Neuronal stem cell (in vitro differentiated cells): ENCODE measurements around the gene PNPLA8.

Source experiments
- DNase-seq: peaks from one replicate; pipeline ENCODE4 v3.0.0-alpha.2; 2013; ENCODE audit warnings: low spot score
- H2AFZ ChIP-seq: one replicate; pipeline ENCODE4 v1.6.1; 2013; ENCODE audit warnings: mild to moderate bottlenecking, low read length, inconsistent platforms
- H2AK5ac ChIP-seq: 2 replicates; pipeline ENCODE4 v1.6.1; 2013; ENCODE audit warnings: low read depth, mild to moderate bottlenecking, inconsistent platforms, low read length, moderate library complexity, mixed read lengths
- H2BK120ac ChIP-seq: 2 replicates; pipeline ENCODE4 v1.6.1; 2013; ENCODE audit warnings: low read depth, mild to moderate bottlenecking, inconsistent platforms, low read length, moderate library complexity, mixed read lengths
- H2BK12ac ChIP-seq: one replicate; pipeline ENCODE4 v1.6.1; 2013; ENCODE audit warnings: low read length, inconsistent platforms
- H2BK15ac ChIP-seq: 2 replicates; pipeline ENCODE4 v1.6.1; 2013; ENCODE audit warnings: mild to moderate bottlenecking, low read length, inconsistent platforms, mixed read lengths
- H2BK5ac ChIP-seq: one replicate; pipeline ENCODE4 v1.6.1; 2013; ENCODE audit warnings: inconsistent platforms, mild to moderate bottlenecking, low read length, moderate library complexity
- H3K14ac ChIP-seq: one replicate; pipeline ENCODE4 v1.6.1; 2013; ENCODE audit warnings: low read length, inconsistent platforms
- H3K18ac ChIP-seq: 2 replicates; pipeline ENCODE4 v1.6.1; 2013; ENCODE audit warnings: low read length, inconsistent platforms
- H3K23ac ChIP-seq: 2 replicates; pipeline ENCODE4 v1.6.1; 2013; ENCODE audit warnings: low read depth, mild to moderate bottlenecking, mixed read lengths, low read length, inconsistent platforms; ENCODE audit not compliant: poor library complexity
- H3K27ac ChIP-seq: replicated peaks from 3 replicates; pipeline ENCODE4 v1.5.1; 2013; ENCODE audit warnings: low read length, inconsistent platforms
- H3K27me3 ChIP-seq, 3 experiments: 2 replicates each; pipeline ENCODE4 v1.6.1; 2013; ENCODE audit warnings: low read length in 3 of 3, mild to moderate bottlenecking in 2 of 3, inconsistent platforms in 1 of 3, low read depth in 1 of 3, mixed read lengths in 1 of 3, moderate library complexity in 1 of 3; ENCODE audit not compliant: control insufficient read depth in 3 of 3, insufficient read depth in 3 of 3
- H3K36me3 ChIP-seq, 2 donors: replicated peaks in 1 of 2; 2 replicates each; pipeline ENCODE4 v1.6.1; 2013; ENCODE audit warnings: low read length in 2 of 2; ENCODE audit not compliant: control insufficient read depth in 2 of 2, insufficient read depth in 2 of 2
- H3K4ac ChIP-seq: 2 replicates; pipeline ENCODE4 v1.6.1; 2013; ENCODE audit warnings: inconsistent platforms, mild to moderate bottlenecking, low read length, moderate library complexity
- H3K4me1 ChIP-seq, 2 donors: 1 replicate in 1 of 2; 2 replicates in 1 of 2; pipeline ENCODE4 v1.6.1; 2013; ENCODE audit warnings: low read length in 2 of 2, low read depth in 1 of 2; ENCODE audit not compliant: control insufficient read depth in 2 of 2, insufficient read depth in 1 of 2
- H3K4me2 ChIP-seq: one replicate; pipeline ENCODE4 v1.6.1; 2013; ENCODE audit warnings: mild to moderate bottlenecking, low read length, inconsistent platforms; ENCODE audit not compliant: insufficient read depth, poor library complexity, severe bottlenecking
- H3K4me3 ChIP-seq, 2 donors: 2 replicates each; pipeline ENCODE4 v1.5.1; 2013; ENCODE audit warnings: low read length in 2 of 2, mild to moderate bottlenecking in 2 of 2, inconsistent platforms in 1 of 2, moderate library complexity in 1 of 2
- H3K79me1 ChIP-seq: one replicate; pipeline ENCODE4 v1.6.1; 2013; ENCODE audit warnings: low read depth, mild to moderate bottlenecking, inconsistent platforms, low read length, moderate library complexity
- H3K9ac ChIP-seq: one replicate; pipeline ENCODE4 v1.6.1; 2013; ENCODE audit warnings: mild to moderate bottlenecking, low read depth, low read length, inconsistent platforms; ENCODE audit not compliant: poor library complexity
- H3K9me3 ChIP-seq, 2 donors: replicated peaks in 1 of 2; 2 replicates each; pipeline versions ENCODE3 to v1.6.1; 2013; ENCODE audit warnings: low read length in 2 of 2, mild to moderate bottlenecking in 2 of 2, inconsistent platforms in 1 of 2, low read depth in 1 of 2, mixed read lengths in 1 of 2, moderate library complexity in 1 of 2; ENCODE audit not compliant: control insufficient read depth in 2 of 2, insufficient read depth in 1 of 2
- H4K8ac ChIP-seq: one replicate; pipeline ENCODE4 v1.6.1; 2013; ENCODE audit warnings: low read depth, mild to moderate bottlenecking, inconsistent platforms, low read length, moderate library complexity
- H4K91ac ChIP-seq: one replicate; pipeline ENCODE4 v1.6.1; 2013; ENCODE audit warnings: low read length, low read depth, mild to moderate bottlenecking, inconsistent platforms; ENCODE audit not compliant: poor library complexity
- WGBS, 2 donors: extraction: QIAGEN DNeasy Blood & Tissue Kit; methylation state at CpG; one replicate each; pipeline ENCODE4 v1.1.7; 2013; ENCODE audit warnings: missing lambda C conversion rate in 2 of 2, mixed read lengths in 1 of 2; ENCODE audit not compliant: insufficient read length in 2 of 2, insufficient replicate concordance in 1 of 2; ENCODE audit errors: extremely low coverage in 2 of 2; 5-methylcytosine and 5-hydroxymethylcytosine counted together

PNPLA8 gene

DNA sequence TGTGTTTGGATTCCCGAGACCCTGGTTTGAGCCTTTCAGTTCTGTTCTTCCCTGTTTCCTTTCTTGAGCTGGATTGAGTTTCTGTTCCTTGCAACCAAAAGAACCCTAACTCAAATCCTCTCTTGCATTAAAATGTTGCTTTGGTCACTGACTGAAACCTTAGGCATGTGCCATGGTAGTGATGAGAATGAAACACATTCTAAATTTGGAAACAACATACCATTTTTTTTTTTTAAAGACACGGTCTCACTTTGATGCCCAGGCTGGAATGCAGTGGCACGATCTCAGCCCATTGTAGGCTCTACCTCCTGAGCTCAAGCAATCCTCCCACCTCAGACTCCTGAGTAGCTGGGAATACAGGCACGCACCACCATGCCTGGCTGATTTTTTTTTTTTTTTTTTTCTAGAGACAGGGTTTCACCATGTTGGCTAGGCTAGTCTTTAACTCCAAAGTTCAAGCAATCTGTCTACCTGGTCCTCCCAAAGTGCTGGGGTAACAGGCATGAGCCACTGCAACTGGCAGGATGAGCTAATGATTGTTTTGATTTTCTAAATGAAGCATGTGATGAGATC is 35.2 kb upstream of the PNPLA8 start:
- no peak overlapping the region for H2AK5ac ChIP-seq
- H3K4me3 ChIP-seq, result no peak overlapping the region
- no peak overlapping the region for H3K23ac ChIP-seq
- peaks cover 6 to 18% of the 10 kb centered on the region in 2 donors for H3K9me3 ChIP-seq
- no peak overlapping the region for H2BK15ac ChIP-seq
- no CpG with 5 or more reads among the region's 4 CpGs for WGBS, 2 donors
- H3K18ac ChIP-seq, result no peak overlapping the region
- no peak overlapping the region for H4K91ac ChIP-seq
- no peak overlapping the region for H4K8ac ChIP-seq
- H3K4ac ChIP-seq, result no peak overlapping the region
- H2BK12ac ChIP-seq, result no peak overlapping the region
- H3K14ac ChIP-seq, result no peak overlapping the region
- H3K9ac ChIP-seq, result no peak overlapping the region
- H2BK5ac ChIP-seq, result no peak overlapping the region
- H3K27ac ChIP-seq, result no peak overlapping the region
- H2BK120ac ChIP-seq, result no peak overlapping the region
- H2AFZ ChIP-seq, result no peak overlapping the region
- no peaks in the 10 kb centered on the region for H3K79me1 ChIP-seq
- H3K4me1 ChIP-seq, result no peaks in the 10 kb centered on the region
- H3K36me3 ChIP-seq, result peaks cover 3 to 49% of the 10 kb centered on the region in 2 donors
- H3K4me2 ChIP-seq, result no peak overlapping the region
- no peak for DNase-seq
- H3K27me3 ChIP-seq, result no peaks in the 10 kb centered on the region

GRCh38 chr7:108559253-108559652 is 33.3 kb upstream of the PNPLA8 start:
- Histone ChIP-seq H3K4me1 (no peaks in the 10 kb centered on the region), H2BK120ac (no peak overlapping the region), H3K14ac (no peak overlapping the region), H4K91ac (no peak overlapping the region), H4K8ac (no peak overlapping the region), H3K27me3 (no peaks in the 10 kb centered on the region), H3K9me3 (peaks cover 8 to 21% of the 10 kb centered on the region in 2 donors), H3K36me3 (peaks cover 2 to 30% of the 10 kb centered on the region in 2 donors), H2BK5ac (no peak overlapping the region), H2AK5ac (no peak overlapping the region), H3K4ac (no peak overlapping the region), H3K4me2 (no peak overlapping the region), H3K23ac (no peak overlapping the region), H2BK15ac (no peak overlapping the region), H2BK12ac (no peak overlapping the region), H3K9ac (no peak overlapping the region), H2AFZ (no peak overlapping the region), H3K79me1 (no peaks in the 10 kb centered on the region), H3K18ac (no peak overlapping the region), H3K27ac (no peak overlapping the region), H3K4me3 (no peak overlapping the region)
- no peak for DNase-seq
- no CpG with 5 or more reads among the region's 4 CpGs for WGBS, 2 donors

DNA sequence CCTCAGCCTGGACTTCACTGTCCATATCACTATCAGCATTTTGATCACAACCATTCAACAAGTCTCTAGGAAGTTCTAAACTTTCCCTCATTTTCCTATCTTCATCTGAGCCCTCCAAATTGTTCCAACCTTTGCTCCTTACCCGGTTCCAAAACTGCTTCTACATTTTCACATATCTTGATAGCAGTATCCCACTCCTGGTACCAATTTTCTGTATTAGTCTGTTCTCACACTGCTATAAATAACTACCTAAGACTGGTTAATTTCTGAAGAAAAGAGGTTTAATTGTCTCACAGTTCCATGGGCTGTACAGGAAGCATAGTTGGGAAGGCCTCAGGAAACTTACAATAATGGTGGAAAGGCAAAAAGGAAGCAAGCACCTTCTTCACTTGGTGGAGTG is 31.7 kb upstream of the PNPLA8 start:
- H2AFZ ChIP-seq, result no peak overlapping the region
- H2BK5ac ChIP-seq, result no peak overlapping the region
- no peaks in the 10 kb centered on the region for H3K4me1 ChIP-seq
- no peak overlapping the region for H3K23ac ChIP-seq
- no peak for DNase-seq
- no peak overlapping the region for H3K18ac ChIP-seq
- H3K9ac ChIP-seq, result no peak overlapping the region
- no peaks in the 10 kb centered on the region for H3K27me3 ChIP-seq
- H4K8ac ChIP-seq, result no peak overlapping the region
- no peak overlapping the region for H2BK15ac ChIP-seq
- H3K79me1 ChIP-seq, result no peaks in the 10 kb centered on the region
- H3K4me2 ChIP-seq, result no peak overlapping the region
- no peak overlapping the region for H2BK12ac ChIP-seq
- H4K91ac ChIP-seq, result no peak overlapping the region
- H3K27ac ChIP-seq, result no peak overlapping the region
- H2AK5ac ChIP-seq, result no peak overlapping the region
- H2BK120ac ChIP-seq, result no peak overlapping the region
- H3K4ac ChIP-seq, result no peak overlapping the region
- WGBS, 2 donors, result no CpG with 5 or more reads among the region's 1 CpG
- no peak overlapping the region for H3K4me3 ChIP-seq
- H3K14ac ChIP-seq, result no peak overlapping the region
- peaks cover 3 to 14% of the 10 kb centered on the region in 2 donors for H3K36me3 ChIP-seq
- H3K9me3 ChIP-seq, result peaks cover 8 to 21% of the 10 kb centered on the region in 2 donors

DNA sequence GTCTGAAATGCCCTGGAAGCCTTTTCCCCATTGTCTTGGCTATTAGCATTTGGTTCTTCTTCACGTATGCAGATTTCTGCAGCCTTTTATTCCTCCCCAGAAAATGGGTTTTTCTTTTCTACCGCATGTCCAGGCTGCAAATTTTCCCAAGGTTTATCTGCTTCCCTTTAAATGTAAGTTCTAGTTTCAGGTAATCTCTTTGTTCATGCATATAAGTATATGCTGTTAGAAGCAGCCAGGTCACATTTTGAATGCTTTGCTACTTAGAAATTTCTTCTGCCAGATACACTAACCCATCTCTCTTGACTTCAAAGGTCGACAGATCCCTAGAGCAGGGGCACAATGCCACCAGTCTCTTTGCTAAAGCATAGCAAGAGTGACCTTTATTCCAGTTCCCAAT is 31.3 kb upstream of the PNPLA8 start:
- Histone ChIP-seq H3K79me1 (no peaks in the 10 kb centered on the region), H3K23ac (no peak overlapping the region), H3K9ac (no peak overlapping the region), H3K18ac (no peak overlapping the region), H4K8ac (no peak overlapping the region), H3K9me3 (peaks cover 8 to 21% of the 10 kb centered on the region in 2 donors), H3K36me3 (peaks cover 3 to 11% of the 10 kb centered on the region in 2 donors), H2BK12ac (no peak overlapping the region), H3K4me1 (no peaks in the 10 kb centered on the region), H3K14ac (no peak overlapping the region), H2AFZ (no peak overlapping the region), H2BK15ac (no peak overlapping the region), H2AK5ac (no peak overlapping the region), H3K27me3 (no peaks in the 10 kb centered on the region), H3K4ac (no peak overlapping the region), H3K27ac (no peak overlapping the region), H3K4me2 (no peak overlapping the region), H4K91ac (no peak overlapping the region), H2BK5ac (no peak overlapping the region), H2BK120ac (no peak overlapping the region), H3K4me3 (no peak overlapping the region)
- no CpG with 5 or more reads among the region's 3 CpGs for whole genome bisulfite sequencing, 2 donors
- DNase-seq, result no peak
